Ovary (tissue), 3 donors: ENCODE results near the gene PLXNA4.

Source experiments
- CTCF ChIP-seq, 3 donors: fragments of 450-650 bp in 2 of 3; fragments of 200-600 bp in 1 of 3; IDR thresholded peaks; one replicate each; pipeline versions ENCODE4 v1.5.1 to v1.8.0; 2016 to 2022; ENCODE audit warnings: antibody characterized with exemption in 3 of 3, mild to moderate bottlenecking in 1 of 3
- EP300 ChIP-seq: sonication (generic); formaldehyde crosslinking; IDR thresholded peaks from one replicate; pipeline ENCODE4 v1.6.1; 2017; ENCODE audit warnings: antibody characterized with exemption
- donor health status: DM: no; HTN: no; CAD: no.

GRCh38 chr7:132199626-132200025 lies 376.6 kb downstream of the PLXNA4 start:
- TF ChIP-seq CTCF (IDR thresholded peaks at IDR 0.05) (no peak), EP300 (no peak)
